Mesothelial cell of epicardium (in vitro differentiated cells): ENCODE results near the gene EIF3J. TPM values are rescaled to one million over a fixed set of nuclear protein-coding genes. Genes with fewer than 3 reads are reported as not detected.
A peak's percentile ranks its signal among the peaks of the same experiment; 100 is the strongest.

Experiments used
- DNase-seq, 2 experiments: peaks; one replicate each; pipeline ENCODE4 v3.0.0; 2021; ENCODE audit warnings: low spot score in 2 of 2; ENCODE audit not compliant: unreplicated experiment in 2 of 2
- H3K27ac Mint-ChIP-seq: 2 replicates; pipeline ENCODE4 v1.8.0; 2021; ENCODE audit warnings: mixed read lengths
- H3K27me3 Mint-ChIP-seq: 2 replicates; pipeline ENCODE4 v1.8.0; 2021; ENCODE audit warnings: low read depth, mixed read lengths
- H3K36me3 Mint-ChIP-seq: 2 replicates; pipeline ENCODE4 v1.8.0; 2021; ENCODE audit warnings: mixed read lengths
- H3K4me1 Mint-ChIP-seq: 2 replicates; pipeline ENCODE4 v1.8.0; 2021; ENCODE audit warnings: mixed read lengths
- H3K4me3 Mint-ChIP-seq: 2 replicates; pipeline ENCODE4 v1.8.0; 2021; ENCODE audit warnings: mild to moderate bottlenecking, moderate library complexity, mixed read lengths
- H3K9me3 Mint-ChIP-seq: 2 replicates; pipeline ENCODE4 v1.8.0; 2021; ENCODE audit warnings: mixed read lengths
- CTCF ChIP-seq: fragments of 200-600 bp; sonication (generic); IDR thresholded peaks from one replicate; pipeline ENCODE4 v1.5.0; 2021; ENCODE audit warnings: antibody characterized with exemption; ENCODE audit not compliant: unreplicated experiment
- total RNA-seq: library from RNA; stranded (reverse); gene quantifications from 3 replicates; pipeline ENCODE4 v1.2.1, GENCODE V29; 2021

The EIF3J gene
- total RNA-seq, 1 donor from 2014 or later: 75.7 TPM

GRCh38 chr15:44598066-44598465 lies 61.1 kb downstream of the EIF3J start:
- no peak overlapping the region for H3K4me3 Mint-ChIP-seq
- no peaks in the 10 kb centered on the region for H3K9me3 Mint-ChIP-seq
- no peak for TF ChIP-seq CTCF
- DNase-seq: no peak
- peak overlapping the region; percentile 4 for H3K27ac Mint-ChIP-seq
- H3K4me1 Mint-ChIP-seq: peaks cover 7% of the 10 kb centered on the region
- no peaks in the 10 kb centered on the region for H3K27me3 Mint-ChIP-seq
- H3K36me3 Mint-ChIP-seq: peaks cover 42% of the 10 kb centered on the region

- TF ChIP-seq CTCF: no peak
- no peak overlapping the region for H3K4me3 Mint-ChIP-seq
- H3K9me3 Mint-ChIP-seq: no peaks in the 10 kb centered on the region
- peaks cover 7% of the 10 kb centered on the region for H3K4me1 Mint-ChIP-seq
- H3K27me3 Mint-ChIP-seq: no peaks in the 10 kb centered on the region
- peak overlapping the region; percentile 28 for H3K27ac Mint-ChIP-seq
- no peak for DNase-seq
- H3K36me3 Mint-ChIP-seq: peaks cover 43% of the 10 kb centered on the region
Measured at GRCh38 chr15:44598892-44599291, 61.9 kb downstream of the EIF3J start.

- H3K27me3 Mint-ChIP-seq: no peaks in the 10 kb centered on the region
- peaks cover 43% of the 10 kb centered on the region for H3K36me3 Mint-ChIP-seq
- no peak overlapping the region for H3K4me3 Mint-ChIP-seq
- H3K27ac Mint-ChIP-seq: no peak overlapping the region
- no peak for TF ChIP-seq CTCF
- peaks cover 7% of the 10 kb centered on the region for H3K4me1 Mint-ChIP-seq
- no peak for DNase-seq
- H3K9me3 Mint-ChIP-seq: no peaks in the 10 kb centered on the region
Measured at GRCh38 chr15:44603126-44603525, 66.2 kb downstream of the EIF3J start.

DNA sequence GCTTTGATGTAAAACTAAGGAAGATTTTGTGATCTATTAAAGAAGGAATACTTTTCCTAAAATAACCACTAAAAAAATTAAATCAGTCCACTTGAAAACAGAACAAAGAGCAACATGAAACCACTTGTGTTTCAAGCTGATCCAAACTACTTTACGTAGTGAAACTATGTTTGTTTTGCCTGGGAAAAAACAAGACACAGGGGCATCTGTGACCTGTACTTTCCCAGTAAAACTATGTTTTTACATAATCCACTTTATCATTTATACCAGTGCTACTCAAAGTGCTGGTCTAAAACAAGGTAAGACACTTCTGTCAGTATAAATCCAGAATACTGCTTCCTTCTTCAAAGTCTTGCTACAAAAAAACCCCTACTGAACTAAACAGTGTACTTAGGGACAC lies 69.8 kb downstream of the EIF3J start:
- H3K4me3 Mint-ChIP-seq: no peak overlapping the region
- no peak overlapping the region for H3K27ac Mint-ChIP-seq
- no peaks in the 10 kb centered on the region for H3K9me3 Mint-ChIP-seq
- no peak for TF ChIP-seq CTCF
- H3K4me1 Mint-ChIP-seq: no peaks in the 10 kb centered on the region
- H3K27me3 Mint-ChIP-seq: no peaks in the 10 kb centered on the region
- H3K36me3 Mint-ChIP-seq: peaks cover 53% of the 10 kb centered on the region
- no peak for DNase-seq

Other genes with a start within 250 kb of the EIF3J start
- gene GOLM2, start 248.4 kb upstream of the EIF3J start, total RNA-seq: 84.7 to 88.6 TPM (median 85.0 TPM) in 3 replicates
- 73.3 to 76.3 TPM (median 74.7 TPM) in 3 replicates for gene CTDSPL2, start 109.5 kb upstream of the EIF3J start, total RNA-seq
- 84.6 to 90.0 TPM (median 85.9 TPM) in 3 replicates for gene SPG11, start 126.5 kb downstream of the EIF3J start, total RNA-seq
- gene PATL2, start 174.2 kb downstream of the EIF3J start, total RNA-seq: 0.66 to 1.3 TPM (median 1.1 TPM) in 3 replicates
- gene B2M, start 174.4 kb downstream of the EIF3J start, total RNA-seq: 237 to 256 TPM (median 240 TPM) in 3 replicates
- 16.2 to 19.6 TPM (median 17.5 TPM) in 3 replicates for gene TRIM69, start 199.4 kb downstream of the EIF3J start, total RNA-seq